ENCODE measurements around the gene KHDC1L.
"Not testable (repeated sequence)": the region's sequence is repeated elsewhere in the genome, so short reads cannot be mapped to it uniquely, and the experiment has no call there.

KHDC1L gene

DNA sequence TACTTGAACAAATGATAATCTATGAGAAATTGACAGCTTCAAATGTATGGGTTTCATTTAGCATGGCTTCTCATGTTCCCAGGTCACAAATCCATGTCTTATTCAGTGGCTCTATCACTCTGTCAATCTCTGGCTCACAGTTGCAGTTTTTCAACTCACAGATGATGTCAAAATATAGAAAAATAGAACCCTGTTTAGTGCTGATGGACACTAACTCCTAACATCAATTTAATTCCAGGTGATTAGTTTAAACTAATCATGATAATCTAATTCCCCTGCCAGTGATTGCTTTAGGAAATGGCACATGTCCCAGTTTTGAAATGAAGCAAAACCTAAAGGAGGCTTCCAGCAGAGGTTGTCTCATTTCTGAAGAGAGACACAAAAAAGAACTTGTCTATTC lies 24.7 kb upstream of the KHDC1L start:
- no peak for DNase-seq (ENCODE audit: low spot score)
- no peak for TF ChIP-seq CTCF (IDR thresholded peaks at IDR 0.05; ENCODE audit: extremely low read depth, missing control alignments)

- TF ChIP-seq CTCF (IDR thresholded peaks at IDR 0.05; ENCODE audit: extremely low read depth, missing control alignments), result no peak
- DNase-seq (ENCODE audit: low spot score), result no peak
These were observed 23.1 kb upstream of the KHDC1L start for GRCh38 chr6:73248192-73248903.

- DNase-seq (ENCODE audit: low spot score), result no peak
- TF ChIP-seq CTCF (IDR thresholded peaks at IDR 0.05; ENCODE audit: extremely low read depth, missing control alignments), result no peak
These were observed 16.7 kb upstream of the KHDC1L start for GRCh38 chr6:73242001-73242400.

DNA sequence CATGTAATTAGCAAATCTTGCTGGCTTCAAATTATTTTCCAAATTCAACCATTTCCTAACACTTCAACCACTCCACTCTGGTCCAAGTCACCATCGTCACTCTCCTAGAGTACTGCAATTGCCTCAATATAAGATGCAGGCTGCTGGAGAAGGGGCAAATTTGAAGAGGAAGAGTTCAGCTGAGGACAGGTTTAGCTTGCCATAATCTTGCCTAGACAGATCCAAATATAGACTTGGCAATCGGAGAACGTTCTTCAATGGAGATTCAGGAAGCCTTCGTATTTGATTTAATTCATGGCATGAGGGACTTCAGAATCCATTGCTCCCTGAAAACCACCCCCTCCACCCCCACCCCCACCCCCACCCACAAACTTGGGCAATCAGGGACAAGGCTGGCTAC lies 15.4 kb upstream of the KHDC1L start:
- TF ChIP-seq CTCF (IDR thresholded peaks at IDR 0.05; ENCODE audit: extremely low read depth, missing control alignments), result no peak
- no peak for DNase-seq (ENCODE audit: low spot score)

DNA sequence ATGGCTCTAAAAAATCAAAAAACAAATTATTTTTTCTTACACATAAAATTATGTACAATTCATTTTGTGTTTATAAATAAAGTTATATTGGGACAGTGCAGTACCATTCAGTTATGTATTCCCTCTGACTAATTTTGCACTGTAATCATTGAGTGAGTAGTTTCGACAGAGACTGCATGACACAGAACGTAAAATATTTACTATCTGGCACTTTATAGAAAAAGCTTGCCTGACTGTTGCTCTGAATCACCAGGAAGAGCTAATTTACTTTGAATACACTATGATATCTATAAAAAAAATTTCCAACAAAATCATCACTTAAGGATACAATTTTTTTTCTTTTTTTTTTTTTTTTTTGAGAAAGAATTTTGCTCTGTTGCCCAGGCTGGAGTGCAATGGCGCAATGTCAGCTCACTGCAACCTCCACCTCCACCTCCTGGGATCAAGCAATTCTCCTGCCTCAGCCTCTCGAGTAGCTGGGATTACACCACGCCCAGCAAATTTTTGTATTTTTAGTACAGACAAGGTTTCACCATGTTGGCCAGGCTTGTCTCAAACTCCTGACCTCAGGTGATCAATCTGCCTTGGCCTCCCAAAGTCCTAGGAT lies 11.0 kb upstream of the KHDC1L start:
- TF ChIP-seq CTCF (IDR thresholded peaks at IDR 0.05; ENCODE audit: extremely low read depth, missing control alignments), result no peak
- no peak for DNase-seq (ENCODE audit: low spot score)

DNA sequence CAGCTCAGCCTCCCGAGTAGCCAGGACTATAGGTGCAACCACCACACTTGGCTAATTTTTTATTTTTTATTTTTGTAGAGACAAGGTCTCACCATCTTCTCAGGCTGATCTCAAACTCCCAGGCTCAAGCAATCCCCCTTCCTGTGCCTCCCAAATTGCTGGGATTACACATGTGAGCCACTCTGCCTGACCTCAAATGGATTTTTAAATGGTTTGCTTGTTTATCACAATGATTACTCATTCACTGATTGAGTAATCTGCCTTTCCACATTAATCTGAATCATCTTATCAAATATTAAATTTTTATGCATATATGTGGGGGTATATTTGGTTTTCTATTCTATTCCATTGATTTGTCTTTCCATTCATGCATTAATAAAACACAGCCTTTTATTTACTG lies 9.4 kb upstream of the KHDC1L start:
- no peak for DNase-seq (ENCODE audit: low spot score)
- no peak for TF ChIP-seq CTCF (IDR thresholded peaks at IDR 0.05; ENCODE audit: extremely low read depth, missing control alignments)

- not testable (repeated sequence) for DNase-seq (ENCODE audit: low spot score)
These were observed 8.7 kb upstream of the KHDC1L start for GRCh38 chr6:73233971-73234370.

- no peak for TF ChIP-seq CTCF (IDR thresholded peaks at IDR 0.05; ENCODE audit: extremely low read depth, missing control alignments)
- DNase-seq (ENCODE audit: low spot score), result no peak
These were observed 7.8 kb upstream of the KHDC1L start for GRCh38 chr6:73233048-73233447.

Measured in GM20000 (cell line).